SW 1271 (cell line): ENCODE data around the gene ADPRHL1.
"Not testable (repeated sequence)": the region's sequence is repeated elsewhere in the genome, so short reads cannot be mapped to it uniquely, and the experiment has no call there.

Experiments
- DNase-seq, 2 experiments: peaks; one replicate each; lab custom pipeline; 2025; lab: John Stamatoyannopoulos, UW

The ADPRHL1 gene

DNA sequence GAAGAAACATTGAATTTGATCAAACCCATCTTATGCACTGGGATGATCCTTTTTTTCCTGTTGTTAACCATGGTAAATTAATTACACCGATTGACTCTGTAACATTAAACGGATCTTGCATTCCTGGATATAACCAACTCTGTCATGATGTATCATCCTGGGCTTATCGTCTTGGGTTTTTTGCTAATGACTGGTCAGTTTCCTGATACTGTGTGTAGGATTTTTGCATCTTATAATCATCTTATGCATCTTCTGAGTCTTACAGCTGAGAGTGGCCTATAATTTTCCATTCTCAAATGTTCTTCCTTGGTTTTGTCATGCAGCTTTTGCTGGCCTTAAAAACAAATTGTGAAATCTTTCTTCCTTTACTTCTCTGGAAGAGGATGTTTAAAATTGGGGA is 24.4 kb upstream of the ADPRHL1 start:
- no peak for DNase-seq

DNA sequence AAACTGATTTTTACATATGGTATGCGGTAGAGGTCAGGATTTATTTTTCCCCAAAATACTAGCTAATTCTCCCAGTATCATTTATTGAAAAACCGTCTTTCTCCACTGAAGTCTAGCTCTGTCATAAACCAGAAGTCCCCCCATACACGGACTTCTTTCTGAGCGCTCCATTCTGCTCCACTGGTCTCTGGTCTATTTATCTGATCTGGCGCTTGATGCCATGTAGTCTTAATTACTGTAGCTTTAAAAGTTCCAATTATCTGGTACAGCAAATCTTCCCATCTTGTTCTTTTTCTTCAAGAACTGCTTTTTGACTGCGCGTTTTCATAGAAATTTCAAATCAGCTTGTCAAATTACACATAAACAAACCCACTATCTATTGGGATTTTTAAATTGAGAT is 23.5 kb upstream of the ADPRHL1 start:
- DNase-seq: no peak

DNA sequence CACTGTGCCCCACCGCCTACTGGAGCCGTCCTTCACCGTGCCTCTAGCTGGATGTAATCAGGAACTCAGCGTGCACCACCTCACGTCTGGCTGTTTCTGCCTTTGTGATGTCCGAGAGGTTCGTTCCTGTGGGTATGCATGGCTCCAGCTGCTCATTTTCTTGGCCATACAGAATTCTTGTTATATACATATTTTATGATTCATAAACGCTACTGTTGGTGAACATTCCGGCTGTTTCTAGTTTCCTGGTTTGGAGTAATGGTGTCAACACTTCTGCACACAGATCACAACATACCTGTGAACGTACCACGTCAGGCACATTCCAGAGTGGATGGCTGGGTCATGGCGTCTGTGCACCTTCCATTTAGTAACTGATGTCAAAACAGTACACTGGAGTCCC is 22.6 kb upstream of the ADPRHL1 start:
- DNase-seq: no peak

DNA sequence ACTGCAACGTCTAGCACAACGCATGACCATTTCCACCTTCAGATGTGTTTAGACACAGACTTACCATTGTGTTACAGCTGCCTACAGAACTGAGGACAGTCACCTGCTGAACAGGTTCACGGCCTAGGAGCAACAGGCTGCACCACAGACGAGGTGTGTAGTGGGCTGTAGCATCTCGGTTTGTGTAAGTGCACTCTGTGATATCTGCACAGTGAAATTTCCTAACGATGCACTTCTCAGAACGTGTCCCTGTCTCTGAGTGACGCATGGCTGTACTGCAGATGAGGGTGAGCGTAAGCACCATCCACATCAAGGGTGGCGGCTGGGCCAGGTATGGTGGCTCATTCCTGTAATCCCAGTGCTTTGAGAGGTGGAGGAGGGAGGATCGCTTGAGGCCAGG is 22.0 kb upstream of the ADPRHL1 start:
- DNase-seq: no peak

DNA sequence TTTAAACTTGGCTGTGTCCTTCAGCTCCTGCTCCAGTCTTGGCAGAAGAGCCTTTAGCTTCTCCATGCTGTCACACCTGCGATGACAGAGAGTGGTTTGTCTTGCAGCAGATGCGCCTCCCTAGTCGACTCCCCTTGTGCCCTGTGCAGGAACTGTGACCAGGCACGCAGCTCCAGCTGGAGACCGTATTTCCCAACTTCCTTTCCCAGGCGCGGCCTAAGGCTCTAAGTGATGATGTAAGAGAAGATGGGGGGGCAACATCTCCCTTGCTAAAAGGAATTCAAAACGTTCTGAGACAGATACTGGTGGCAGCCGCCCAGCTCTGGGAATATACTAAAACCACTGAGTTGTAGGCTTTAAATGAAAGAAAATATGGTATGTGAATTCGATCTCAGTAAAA is 20.9 kb upstream of the ADPRHL1 start:
- DNase-seq: no peak

DNA sequence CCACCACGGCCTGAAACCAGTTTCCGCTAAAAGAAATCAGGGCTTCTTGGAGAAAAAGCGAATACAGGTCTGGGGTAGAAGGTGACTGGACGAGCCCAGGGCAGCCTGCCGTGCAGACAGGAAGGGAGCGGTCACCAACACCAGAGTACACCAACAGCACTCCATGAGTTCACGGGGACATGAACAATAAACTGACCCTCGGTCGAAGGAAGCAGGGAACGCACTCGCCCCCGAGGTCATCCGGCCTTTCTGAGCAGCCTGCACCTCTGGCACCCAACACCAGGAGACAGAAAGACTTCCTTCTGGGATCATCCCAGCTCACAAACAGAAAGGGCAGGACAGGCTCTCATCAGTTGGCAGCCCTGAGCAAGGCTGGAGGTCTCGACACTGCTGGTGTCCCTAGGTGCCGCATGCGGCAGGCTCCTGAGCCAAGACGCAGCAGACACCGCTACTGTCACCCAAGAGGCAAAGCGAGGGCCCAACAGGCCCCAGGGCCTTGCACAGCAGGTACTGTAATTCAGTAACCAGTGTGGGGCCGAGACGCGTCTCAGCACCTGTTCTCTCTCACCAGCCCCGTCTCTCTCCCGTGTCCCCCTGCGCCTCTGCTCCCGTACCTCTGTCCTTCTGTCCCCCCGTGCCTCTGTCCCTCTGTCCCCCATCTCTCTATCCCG is 19.2 kb upstream of the ADPRHL1 start:
- DNase-seq: no peak

DNA sequence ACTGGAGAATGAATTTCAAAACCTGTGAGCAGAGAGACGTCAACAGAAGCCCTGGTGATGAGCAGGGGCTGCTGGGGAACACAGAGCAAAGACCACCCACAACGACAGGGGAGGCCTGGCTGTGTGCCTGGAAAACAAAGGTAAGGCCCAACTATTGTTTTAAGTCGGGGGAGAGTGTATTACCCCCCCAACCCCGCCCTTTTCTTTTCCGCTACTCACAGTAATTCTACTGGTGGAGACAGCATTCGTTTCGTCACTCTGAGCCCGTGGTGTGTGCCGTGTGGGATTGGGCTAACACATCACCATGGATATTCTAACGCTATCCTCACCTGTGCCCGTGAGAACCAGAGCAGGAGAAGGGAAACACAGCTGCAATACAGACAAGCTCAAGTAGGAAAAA is 18.6 kb upstream of the ADPRHL1 start:
- DNase-seq: no peak

DNA sequence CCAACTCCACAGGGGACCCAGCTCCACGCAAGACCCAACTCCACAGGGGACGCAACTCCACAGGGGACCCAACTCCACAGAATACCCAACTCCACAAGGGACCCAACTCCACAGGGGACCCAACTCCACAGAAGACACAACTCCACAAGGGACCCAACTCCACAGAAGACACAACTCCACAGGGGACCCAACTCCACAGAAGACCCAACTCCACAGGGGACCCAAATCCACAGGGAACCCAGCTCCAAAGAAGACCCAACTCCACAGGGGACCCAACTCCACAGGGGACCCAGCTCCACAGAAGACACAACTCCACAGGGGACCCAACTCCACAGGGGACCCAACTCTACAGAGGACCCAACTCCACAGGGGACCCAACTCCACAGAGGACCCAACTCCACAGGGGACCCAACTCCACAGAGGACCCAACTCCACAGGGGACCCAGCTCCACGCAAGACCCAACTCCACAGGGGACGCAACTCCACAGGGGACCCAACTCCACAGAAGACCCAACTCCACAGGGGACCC is 17.4 kb upstream of the ADPRHL1 start:
- not testable (repeated sequence) for DNase-seq

DNA sequence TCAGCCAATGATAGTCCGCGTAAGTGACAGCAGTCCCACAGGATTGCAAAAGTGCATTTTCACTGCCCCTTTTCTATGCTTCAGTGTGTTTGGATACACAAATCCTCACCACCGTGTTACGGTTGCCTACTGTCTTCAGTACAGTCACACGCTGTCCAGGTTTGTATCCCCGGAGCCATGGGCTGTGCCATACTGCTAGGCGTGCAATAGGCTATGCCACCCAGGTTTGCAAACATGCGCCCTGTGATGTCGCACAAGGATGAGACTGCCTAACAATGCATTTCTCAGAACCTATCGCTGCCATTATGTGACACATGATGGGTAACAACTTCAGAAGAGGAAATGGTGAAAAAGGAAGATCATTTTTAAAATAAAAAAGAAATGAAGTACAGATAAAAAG is 16.8 kb upstream of the ADPRHL1 start:
- no peak for DNase-seq

DNA sequence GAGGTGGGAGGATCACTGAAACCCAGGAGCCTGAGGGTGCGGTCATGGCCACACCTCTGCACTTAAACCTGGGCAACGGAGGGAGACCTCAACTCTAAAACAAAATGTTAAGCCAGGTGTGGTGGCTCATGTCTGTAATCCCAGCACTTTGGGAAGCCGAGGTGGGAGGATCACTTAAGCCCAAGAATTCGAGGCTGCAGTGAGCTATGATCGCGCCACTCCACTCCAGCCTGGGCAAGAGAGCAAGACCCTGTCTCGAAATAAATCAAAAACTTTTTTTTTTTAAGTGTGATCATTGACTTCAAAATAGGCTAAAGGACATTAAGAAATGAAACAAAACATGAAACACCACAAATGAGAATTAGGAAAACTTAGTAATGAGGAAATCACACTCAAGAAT is 16.3 kb upstream of the ADPRHL1 start:
- DNase-seq: no peak

DNA sequence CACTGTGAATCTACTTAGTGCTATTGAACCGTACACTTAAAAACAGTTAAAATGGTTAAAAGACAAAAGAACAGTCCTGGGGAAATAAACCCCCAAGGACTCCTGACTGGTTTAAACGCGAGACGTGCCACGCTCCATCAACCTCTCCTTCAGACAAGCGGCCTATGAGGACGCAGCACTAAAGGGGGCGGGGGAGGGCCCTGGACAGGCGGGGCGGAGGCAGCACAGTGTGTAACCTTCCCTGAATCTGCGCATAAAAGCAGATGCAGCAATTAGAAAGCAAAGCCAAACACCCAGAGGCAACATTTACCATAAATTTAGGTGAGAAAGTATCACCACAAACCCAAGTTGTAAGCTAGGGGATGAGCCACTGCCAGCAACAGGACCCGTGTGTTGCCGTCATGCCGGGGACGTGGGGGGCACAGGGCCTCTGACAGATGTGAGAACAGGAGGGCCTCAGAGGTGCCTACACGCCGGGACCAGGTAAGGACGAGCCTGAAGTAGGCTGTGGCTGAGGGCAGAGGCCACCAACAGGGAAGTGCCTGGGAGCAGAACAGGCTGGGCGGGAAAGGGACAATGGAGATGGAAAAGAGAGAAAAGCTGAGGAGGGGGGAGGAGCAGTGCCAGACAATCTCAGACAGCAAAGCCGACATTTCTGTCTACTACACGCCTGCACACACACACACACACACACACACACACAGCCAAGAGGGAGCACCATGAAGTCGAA is 15.3 kb upstream of the ADPRHL1 start:
- no peak for DNase-seq

DNA sequence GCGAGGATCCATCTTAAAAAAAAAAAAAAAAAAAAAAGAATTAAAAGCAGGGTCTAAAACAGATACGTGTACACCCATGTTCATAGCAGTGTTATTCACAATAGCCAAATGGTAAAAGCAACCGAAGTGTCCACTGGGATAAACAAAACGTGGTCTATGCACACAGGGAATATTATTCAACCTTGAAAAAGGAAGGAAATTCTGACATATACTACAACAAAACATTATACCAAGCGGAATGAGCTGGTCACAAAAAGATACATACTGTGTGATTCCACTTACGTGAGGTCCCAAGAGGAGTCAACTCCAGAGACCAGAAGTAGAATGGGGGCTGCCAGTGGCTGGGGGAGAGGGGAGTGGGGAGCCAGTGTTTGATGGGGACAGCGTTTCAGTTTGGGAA is 14.7 kb upstream of the ADPRHL1 start:
- DNase-seq: no peak

DNA sequence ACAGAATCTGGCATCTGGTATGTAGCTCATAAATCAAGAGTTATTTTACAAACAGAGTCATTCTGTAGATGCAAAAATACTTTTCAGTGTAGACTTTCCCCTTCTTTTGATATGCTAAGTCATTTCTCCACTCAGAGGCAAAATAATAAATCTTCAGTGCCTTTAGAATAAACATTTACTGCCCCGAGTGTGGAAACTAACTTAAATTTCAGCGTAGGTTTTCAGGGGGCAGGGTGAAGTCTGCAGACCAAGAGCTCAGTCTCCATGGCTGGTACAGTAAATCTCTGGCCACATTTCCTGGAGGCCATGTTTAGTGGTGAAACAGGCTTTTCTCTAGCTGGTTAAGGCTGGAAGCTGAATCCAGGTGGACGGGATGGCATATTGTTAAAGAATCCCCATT is 13.1 kb upstream of the ADPRHL1 start:
- no peak for DNase-seq

DNA sequence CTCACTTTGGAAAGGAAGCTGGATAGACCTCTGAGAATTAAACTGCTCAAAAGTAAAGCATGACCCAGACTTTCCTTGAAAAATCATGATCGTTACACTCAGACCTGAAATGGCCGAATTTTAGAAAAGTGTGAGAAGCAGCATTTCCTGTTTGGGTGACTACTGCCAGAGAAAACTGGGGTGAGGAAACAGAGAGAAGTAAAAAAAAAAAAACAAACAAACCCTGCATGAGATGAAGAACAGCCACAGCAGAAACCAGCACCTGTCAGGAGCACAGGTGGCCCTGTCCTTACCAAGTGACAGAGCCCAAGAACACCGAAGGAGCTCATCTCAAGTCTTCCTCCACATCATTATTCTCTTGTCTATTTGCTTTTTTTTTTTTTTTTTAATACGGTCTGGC is 12.0 kb upstream of the ADPRHL1 start:
- no peak for DNase-seq

DNA sequence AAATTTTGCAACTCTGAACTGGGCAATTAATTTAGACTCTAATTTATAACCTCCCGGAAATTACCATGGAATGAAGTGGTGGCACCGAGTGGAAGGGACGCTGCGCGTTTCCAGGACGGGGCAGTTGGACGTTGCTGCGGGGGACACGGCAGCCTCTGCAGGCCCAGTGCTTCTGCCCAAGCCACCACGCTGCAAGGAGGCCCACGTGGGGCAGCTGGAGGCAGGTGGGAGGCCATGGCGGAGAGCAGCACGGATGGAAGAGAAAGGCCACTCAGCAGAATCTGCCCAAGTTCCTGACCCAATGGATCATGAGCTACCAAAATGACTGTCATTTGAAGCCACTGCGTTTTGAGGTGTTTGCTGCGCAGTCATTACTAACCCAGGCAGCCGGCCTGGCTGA is 11.2 kb upstream of the ADPRHL1 start:
- no peak for DNase-seq

DNA sequence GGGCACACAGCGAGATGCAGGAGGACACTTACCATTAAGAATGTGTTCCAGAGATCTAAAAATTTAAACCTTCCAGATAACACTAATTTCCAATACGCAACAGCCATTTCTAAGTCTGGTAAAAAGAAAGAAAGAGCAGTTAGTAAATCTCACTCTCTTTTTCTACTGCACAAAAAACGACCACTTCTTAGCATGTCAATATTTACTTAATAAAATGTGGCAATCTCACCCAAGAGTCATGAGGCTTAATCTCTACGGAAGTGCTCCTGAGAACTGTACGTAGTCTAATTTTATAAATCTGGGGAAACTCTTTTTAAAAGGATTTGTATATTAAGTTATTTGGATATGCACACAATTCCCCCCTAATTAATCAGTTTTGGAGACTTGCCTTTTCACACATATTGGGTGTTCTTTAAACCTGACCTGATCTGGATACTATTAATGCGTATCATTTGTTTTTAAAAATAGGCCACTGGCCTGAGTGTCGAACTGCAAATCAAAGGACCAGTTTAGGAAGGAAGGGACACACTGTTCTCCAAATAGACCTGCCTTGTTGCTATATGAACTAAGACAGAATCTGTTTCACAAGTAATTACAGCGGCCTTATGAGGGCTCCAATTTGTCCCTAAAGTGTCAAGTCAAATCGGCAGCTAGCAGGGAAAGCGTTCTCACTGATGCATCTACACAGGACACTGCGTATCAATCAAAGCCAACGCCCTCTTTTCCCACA is 7.9 kb upstream of the ADPRHL1 start:
- no peak for DNase-seq

DNA sequence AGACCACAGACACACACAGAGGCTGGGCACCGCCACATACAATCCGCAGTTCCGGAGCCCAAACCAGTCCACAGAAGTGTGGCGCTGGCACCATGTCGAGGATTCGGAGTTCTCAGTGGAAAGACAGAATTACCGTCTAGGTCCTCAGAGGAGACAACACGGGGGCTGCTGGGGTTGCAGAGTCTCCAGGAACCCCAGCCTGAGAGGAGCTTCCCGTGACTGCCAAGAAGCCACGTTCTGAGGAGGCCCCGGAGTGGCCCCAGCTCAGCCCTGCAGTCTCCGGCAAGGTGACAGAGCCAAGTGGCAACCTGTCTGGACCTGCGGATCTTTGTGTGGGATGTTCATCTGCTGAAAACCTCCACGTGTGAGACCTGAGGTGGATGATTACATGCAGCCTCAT is 7.3 kb upstream of the ADPRHL1 start:
- no peak for DNase-seq

DNA sequence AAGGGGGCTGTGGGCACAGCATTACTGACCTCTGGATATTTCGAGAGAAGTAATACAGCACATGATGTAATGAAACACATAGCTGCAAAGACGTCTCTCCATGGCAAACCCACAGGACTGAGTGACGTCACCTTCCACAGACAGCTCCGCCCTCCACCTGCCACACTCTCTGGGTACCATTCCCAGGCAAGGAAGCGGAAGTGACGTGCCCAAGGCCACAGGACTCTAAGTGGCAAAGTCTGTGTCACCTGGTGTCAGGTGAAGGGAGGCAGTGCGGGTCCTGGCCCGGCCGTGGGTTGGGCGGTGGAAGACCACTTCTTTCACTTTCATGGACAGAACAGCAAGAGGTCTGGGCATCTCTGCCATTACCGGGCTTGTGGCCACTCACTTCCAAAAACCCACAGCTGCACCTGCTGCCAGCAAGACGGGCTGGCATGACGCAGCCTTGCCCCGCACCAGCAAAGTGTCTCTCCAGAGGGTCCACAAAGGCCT is 6.8 kb upstream of the ADPRHL1 start:
- DNase-seq: no peak

DNA sequence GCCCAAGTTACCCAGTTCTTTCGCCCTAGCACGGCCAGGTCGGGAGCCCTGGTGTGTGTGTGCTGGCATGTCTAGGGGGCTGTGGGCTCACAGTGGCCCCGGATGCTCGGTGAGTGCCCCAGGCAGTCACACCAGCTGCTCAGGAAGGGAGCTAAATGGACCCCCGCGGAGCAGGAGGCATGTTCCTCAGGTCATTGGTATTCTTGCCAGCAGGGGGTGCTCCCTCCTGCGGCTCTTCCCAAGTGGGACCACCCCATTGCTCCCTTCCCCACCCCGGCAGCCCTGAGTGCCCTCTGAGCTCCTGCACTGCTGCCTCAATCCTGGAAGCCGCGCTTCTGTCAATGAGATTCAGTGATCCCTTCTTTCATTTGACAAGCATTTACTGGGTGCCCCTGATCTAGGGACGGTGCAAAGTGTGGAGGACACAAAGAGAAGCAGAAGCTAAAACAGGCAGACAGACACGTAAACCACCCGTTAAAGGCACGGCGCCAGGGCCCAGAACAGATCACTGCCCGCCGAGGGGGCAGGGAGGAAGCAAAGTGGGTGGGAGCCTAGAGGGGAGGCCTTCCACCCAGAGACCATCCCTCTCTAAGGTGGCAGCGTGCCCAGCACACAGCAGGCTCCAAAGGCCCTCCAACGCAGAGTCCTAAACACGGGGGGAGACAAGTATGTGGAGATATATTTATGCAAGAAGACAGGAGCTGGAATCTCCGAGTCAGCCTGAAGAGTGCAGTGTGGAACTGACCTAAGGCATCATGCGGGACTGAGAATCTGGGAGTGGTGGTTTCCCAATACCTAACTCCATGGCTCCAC is 5.2 kb upstream of the ADPRHL1 start:
- no peak for DNase-seq

DNA sequence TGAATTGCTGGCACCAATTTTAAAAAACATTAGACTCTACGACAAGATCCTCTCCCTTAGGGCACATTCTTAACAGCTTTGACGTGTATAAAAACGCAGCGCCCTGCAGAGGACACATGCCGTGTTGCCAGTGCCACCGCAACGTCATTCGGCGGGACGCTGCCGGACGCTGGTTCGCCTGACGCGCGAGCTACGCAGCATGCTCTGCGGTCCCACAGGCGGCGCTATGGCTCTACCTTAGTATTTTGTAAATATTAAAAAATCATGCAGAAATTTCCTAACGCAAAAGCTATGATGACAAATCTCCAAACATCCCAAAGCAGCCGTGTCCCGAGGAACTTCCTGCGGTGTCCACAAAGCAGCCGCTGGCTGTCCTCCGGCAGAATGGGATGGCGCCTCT is 4.2 kb upstream of the ADPRHL1 start:
- no peak for DNase-seq

DNA sequence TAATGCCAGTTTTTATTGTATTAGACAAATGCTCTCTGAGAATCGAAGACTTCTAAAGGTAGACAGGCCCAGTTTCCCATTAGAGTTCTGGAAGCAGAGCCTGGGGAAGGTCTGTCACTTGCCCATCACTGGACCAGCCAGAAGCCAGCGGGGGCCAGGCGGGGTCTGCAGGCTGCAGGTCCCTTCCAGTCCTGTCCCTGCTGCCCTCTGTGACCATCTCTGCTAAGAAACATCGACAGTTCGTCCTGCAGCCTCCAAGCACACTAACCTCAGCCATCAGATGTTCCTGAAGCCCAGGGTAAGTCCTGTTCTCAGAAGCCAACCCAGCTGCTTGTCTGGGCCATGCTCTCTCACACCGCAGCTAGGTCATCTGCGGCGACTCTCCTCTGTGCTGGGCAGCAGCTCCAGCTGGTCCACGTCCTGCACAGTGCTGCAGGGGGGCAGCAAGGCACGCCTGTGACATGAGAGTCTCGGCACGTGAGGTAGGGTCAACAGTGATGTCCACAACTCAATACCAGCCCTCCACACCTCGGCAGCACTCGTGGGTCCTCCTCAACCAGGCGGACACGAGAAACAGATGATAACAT is 2.9 kb upstream of the ADPRHL1 start:
- no peak for DNase-seq

DNA sequence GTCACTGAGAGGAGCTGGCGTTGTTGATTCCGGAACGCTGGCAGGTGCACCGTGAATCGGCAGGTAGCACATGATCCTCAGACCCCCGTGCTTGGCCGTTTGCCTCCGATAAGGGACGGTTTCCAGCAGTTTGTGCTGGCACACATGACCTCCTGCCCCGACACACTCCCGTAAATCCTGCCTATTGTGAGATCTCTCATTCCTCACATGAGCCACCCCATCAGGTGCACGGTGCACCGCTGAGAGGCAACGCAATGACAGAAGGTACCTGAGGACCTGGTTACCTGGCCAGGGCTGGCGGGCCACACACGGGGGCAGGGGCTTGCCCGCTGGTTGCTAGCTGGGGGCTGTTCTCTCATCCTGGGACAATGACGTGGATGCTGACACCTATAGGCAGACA is 2.1 kb upstream of the ADPRHL1 start:
- no peak for DNase-seq
